PC-9 (cell line): ENCODE results near the gene UGGT1.

Experiments
- CTCF ChIP-seq: fragments of 200-600 bp; sonication (generic); conservative IDR thresholded peaks from 2 replicates; pipeline ENCODE4 v1.6.1; 2017; ENCODE audit warnings: mixed run types, antibody characterized with exemption, mild to moderate bottlenecking, moderate library complexity
- EZH2 ChIP-seq: fragments of 200-600 bp; sonication (generic); IDR thresholded peaks from 2 replicates; pipeline ENCODE4 v1.8.0; 2017; ENCODE audit warnings: antibody characterized with exemption, low read depth

DNA sequence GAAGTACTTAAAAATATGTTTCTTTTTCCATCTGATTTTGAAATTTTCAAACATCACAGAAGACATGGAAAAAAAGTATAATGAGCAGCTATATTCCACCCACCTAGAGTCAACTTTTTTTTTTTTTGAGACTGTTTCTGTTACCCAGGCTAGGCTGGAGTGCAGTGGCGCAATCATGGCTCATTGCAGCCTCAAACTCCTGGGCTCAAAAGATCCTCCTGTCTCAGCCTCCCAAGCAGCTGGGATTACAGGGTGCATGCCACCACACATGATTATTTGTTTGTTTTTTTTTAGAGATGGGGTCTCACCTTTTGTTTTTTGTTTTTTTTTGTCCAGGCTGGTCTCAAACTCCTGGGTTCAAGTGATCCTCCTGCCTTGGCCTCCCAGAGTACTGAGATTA, 26.6 kb upstream of the UGGT1 start:
- TF ChIP-seq EZH2 (no peak), CTCF (no peak)
